ENCODE measurements around the gene COG4.
A peak's percentile ranks its signal among the peaks of the same experiment; 100 is the strongest.

Gene COG4

GRCh38 chr16:70483426-70483825 lies 39.9 kb downstream of the COG4 start:
- Histone ChIP-seq H3K4me3 (no peak overlapping the region), H3K27ac (no peak overlapping the region)

- H3K4me3 ChIP-seq = no peak overlapping the region
- no peak overlapping the region for H3K27ac ChIP-seq
These were observed 40.7 kb downstream of the COG4 start for GRCh38 chr16:70482624-70483023.

- Histone ChIP-seq H3K27ac (no peak overlapping the region), H3K4me3 (no peak overlapping the region)
These were observed 41.3 kb downstream of the COG4 start for GRCh38 chr16:70481929-70482536.

GRCh38 chr16:70480127-70481105 lies 42.9 kb downstream of the COG4 start:
- H3K27ac ChIP-seq = no peak overlapping the region
- H3K4me3 ChIP-seq = no peak overlapping the region

GRCh38 chr16:70478912-70479341 lies 44.4 kb downstream of the COG4 start:
- peak overlapping the region in 7 of 21 experiments; percentile 1 to 45 (median 28) for H3K27ac ChIP-seq
- no peak overlapping the region for H3K4me3 ChIP-seq

GRCh38 chr16:70478169-70478568 lies 45.2 kb downstream of the COG4 start:
- Histone ChIP-seq H3K27ac (peak overlapping the region in 7 of 21 experiments; percentile 5 to 29 (median 22)), H3K4me3 (no peak overlapping the region)

- Histone ChIP-seq H3K4me3 (no peak overlapping the region), H3K27ac (peak overlapping the region in 15 of 21 experiments; percentile 4 to 76 (median 37))
These were observed 46.9 kb downstream of the COG4 start for GRCh38 chr16:70476272-70477020.

- H3K4me3 ChIP-seq = no peak overlapping the region
- H3K27ac ChIP-seq = no peak overlapping the region
These were observed 48.1 kb downstream of the COG4 start for GRCh38 chr16:70475054-70475871.

- no peak overlapping the region for H3K27ac ChIP-seq
- H3K4me3 ChIP-seq = no peak overlapping the region
These were observed 48.9 kb downstream of the COG4 start for GRCh38 chr16:70474320-70475053.

- Histone ChIP-seq H3K4me3 (no peak overlapping the region), H3K27ac (no peak overlapping the region)
These were observed 49.7 kb downstream of the COG4 start for GRCh38 chr16:70473446-70474319.

- Histone ChIP-seq H3K4me3 (no peak overlapping the region), H3K27ac (no peak overlapping the region)
These were observed 50.4 kb downstream of the COG4 start for GRCh38 chr16:70472786-70473433.

- H3K4me3 ChIP-seq = no peak overlapping the region
These were observed 52.4 kb downstream of the COG4 start for GRCh38 chr16:70470927-70471341.

GRCh38 chr16:70470141-70470926 lies 53.0 kb downstream of the COG4 start:
- no peak overlapping the region for H3K4me3 ChIP-seq
- H3K27ac ChIP-seq = no peak overlapping the region

More at GRCh38 chr16:70470927-70471341, 52.4 kb downstream of the COG4 start:
- H3K27ac ChIP-seq = no peak overlapping the region

GRCh38 chr16:70468776-70469525 lies 54.4 kb downstream of the COG4 start:
- H3K27ac ChIP-seq = no peak overlapping the region

GRCh38 chr16:70467608-70468007 lies 55.7 kb downstream of the COG4 start:
- Histone ChIP-seq H3K4me3 (no peak overlapping the region), H3K27ac (no peak overlapping the region)

More at GRCh38 chr16:70468776-70469525, 54.4 kb downstream of the COG4 start:
- no peak overlapping the region for H3K4me3 ChIP-seq

GRCh38 chr16:70467113-70467512 lies 56.2 kb downstream of the COG4 start:
- no peak overlapping the region for H3K27ac ChIP-seq
- H3K4me3 ChIP-seq = no peak overlapping the region
